ENCODE data around the gene MRPS34. TPM values are rescaled to one million over a fixed set of nuclear protein-coding genes. Genes with fewer than 3 reads are reported as not detected.
"Not testable (repeated sequence)": the region's sequence is repeated elsewhere in the genome, so short reads cannot be mapped to it uniquely, and the experiment has no call there.

The MRPS34 gene
- total RNA-seq, 4 donors from 2014 or later = 65.4 to 120 (median 90.0) TPM

DNA sequence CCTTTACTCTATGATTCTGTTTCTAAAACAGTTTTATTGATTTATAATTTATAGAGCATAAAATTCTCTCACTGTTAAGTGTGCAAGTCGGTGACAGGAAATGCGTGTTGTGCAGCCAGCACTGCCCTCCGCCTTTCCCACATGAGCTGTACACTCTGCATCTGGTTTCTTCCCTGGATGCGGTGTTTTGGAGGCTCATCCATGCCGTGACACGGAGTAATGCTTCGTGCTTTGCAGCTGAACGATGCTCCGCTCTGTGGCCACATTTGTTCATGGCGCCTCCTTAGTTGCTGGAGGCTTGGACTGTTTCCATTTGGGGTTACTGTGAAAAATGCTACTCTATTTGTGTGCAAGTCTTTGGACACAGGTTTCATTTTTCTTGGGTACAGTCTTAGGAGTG is 27.8 kb upstream of the MRPS34 start:
- no peaks in the 10 kb centered on the region for H3K27me3 ChIP-seq
- peak in 1 of 2 donors; percentile 21 for ATAC-seq
- H3K4me1 ChIP-seq = no peaks in the 10 kb centered on the region
- DNase-seq = no peak
- no peaks in the 10 kb centered on the region for H3K9me3 ChIP-seq
- in situ Hi-C loops (cut with MboI; ENCODE audit: low sequenced_read_pairs in 4 of 4) = no loop called here
- no peak for TF ChIP-seq POLR2A (IDR thresholded peaks at IDR 0.05)
- TF ChIP-seq, protein P1, sequence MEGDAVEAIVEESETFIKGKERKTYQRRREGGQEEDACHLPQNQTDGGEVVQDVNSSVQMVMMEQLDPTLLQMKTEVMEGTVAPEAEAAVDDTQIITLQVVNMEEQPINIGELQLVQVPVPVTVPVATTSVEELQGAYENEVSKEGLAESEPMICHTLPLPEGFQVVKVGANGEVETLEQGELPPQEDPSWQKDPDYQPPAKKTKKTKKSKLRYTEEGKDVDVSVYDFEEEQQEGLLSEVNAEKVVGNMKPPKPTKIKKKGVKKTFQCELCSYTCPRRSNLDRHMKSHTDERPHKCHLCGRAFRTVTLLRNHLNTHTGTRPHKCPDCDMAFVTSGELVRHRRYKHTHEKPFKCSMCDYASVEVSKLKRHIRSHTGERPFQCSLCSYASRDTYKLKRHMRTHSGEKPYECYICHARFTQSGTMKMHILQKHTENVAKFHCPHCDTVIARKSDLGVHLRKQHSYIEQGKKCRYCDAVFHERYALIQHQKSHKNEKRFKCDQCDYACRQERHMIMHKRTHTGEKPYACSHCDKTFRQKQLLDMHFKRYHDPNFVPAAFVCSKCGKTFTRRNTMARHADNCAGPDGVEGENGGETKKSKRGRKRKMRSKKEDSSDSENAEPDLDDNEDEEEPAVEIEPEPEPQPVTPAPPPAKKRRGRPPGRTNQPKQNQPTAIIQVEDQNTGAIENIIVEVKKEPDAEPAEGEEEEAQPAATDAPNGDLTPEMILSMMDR (IDR thresholded peaks at IDR 0.05 in 4 of 5, conservative IDR thresholded peaks at IDR 0.05 in 1 of 5) = no peak
- no peak overlapping the region for H3K4me3 ChIP-seq
- peaks cover 0 to 3% of the 10 kb centered on the region in 2 donors for H3K36me3 ChIP-seq
- intact Hi-C loops (cut with DNase I; ENCODE audit: low total_unique reads) = no loop called here
- H3K27ac ChIP-seq = no peak overlapping the region

DNA sequence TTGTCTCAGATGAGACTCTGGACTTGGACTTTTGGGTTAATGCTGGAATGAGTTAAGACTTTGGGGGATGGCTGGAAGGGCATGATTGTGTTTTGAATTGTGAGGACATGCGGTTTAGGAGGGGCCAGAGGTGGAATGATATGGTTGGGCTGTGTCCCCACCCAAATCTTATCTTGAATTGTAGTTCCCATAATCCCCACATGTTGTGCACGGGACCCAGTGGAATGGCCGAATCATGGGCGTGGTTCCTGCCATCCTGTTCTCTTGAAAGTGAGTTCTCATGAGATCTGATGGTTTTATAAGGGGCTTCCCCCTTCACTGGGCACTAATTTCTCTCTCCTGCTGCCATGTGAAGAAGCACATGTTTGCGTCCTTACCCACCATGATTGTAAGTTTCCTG is 26.3 kb upstream of the MRPS34 start:
- H3K27ac ChIP-seq; intact Hi-C loops (cut with DNase I; ENCODE audit: low total_unique reads); ATAC-seq: not testable (repeated sequence)

DNA sequence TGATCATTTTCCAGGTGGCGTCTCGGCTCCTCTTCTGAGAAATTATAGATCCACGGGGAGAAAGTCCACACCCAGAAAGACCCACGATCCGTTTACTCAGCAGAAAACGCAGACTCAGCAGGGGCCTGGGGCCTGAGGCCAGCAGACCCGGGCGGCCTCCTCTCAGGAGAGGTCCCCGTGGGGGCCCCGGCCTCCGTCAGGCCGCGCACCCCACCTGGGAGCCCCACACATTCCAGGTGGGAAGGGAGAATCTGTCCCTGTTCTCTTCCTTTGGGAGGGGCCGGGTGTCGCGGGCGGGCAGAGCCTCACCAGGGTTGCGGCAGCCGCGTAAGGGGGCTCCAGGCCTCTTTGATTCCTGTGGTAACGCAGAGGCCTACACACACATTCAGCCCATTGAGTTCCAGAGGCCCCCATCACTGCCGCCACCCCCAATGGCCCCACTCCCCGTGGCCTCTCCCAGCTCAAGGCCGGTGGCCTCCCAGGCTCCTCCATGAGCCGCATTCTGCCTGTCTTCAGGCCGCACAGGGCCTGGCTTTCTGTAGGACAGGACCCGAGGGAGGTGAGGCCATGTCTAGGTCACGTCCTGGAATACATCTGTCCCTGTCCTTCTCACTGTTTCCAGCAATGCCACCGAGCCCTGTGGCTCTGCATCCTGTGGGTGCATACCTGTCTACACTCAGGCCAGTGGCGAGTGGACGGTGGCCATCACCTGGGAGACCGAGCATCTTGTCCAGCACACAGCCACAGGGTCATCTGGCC is 22.2 kb upstream of the MRPS34 start:
- H3K4me3 ChIP-seq = no peak overlapping the region
- no peaks in the 10 kb centered on the region for H3K9me3 ChIP-seq
- H3K36me3 ChIP-seq = peaks cover 0 to 4% of the 10 kb centered on the region in 2 donors
- no peak overlapping the region for H3K27ac ChIP-seq
- intact Hi-C loops (cut with DNase I; ENCODE audit: low total_unique reads) (no loop called here), in situ Hi-C loops (cut with MboI; ENCODE audit: low sequenced_read_pairs in 4 of 4) (no loop called here)
- ATAC-seq (no peak), DNase-seq (peak in 1 of 2 donors; percentile 9)
- no peaks in the 10 kb centered on the region for H3K27me3 ChIP-seq
- no peaks in the 10 kb centered on the region for H3K4me1 ChIP-seq
- TF ChIP-seq POLR2A (IDR thresholded peaks at IDR 0.05) = no peak
- TF ChIP-seq, protein P1 (IDR thresholded peaks at IDR 0.05 in 4 of 5, conservative IDR thresholded peaks at IDR 0.05 in 1 of 5) = no peak

More for the DNA sequence above, 26.3 kb upstream of the MRPS34 start:
- H3K36me3 ChIP-seq; H3K4me3 ChIP-seq; H3K27me3 ChIP-seq; H3K9me3 ChIP-seq; DNase-seq; in situ Hi-C loops (cut with MboI; ENCODE audit: low sequenced_read_pairs in 4 of 4); H3K4me1 ChIP-seq: not testable (repeated sequence)

DNA sequence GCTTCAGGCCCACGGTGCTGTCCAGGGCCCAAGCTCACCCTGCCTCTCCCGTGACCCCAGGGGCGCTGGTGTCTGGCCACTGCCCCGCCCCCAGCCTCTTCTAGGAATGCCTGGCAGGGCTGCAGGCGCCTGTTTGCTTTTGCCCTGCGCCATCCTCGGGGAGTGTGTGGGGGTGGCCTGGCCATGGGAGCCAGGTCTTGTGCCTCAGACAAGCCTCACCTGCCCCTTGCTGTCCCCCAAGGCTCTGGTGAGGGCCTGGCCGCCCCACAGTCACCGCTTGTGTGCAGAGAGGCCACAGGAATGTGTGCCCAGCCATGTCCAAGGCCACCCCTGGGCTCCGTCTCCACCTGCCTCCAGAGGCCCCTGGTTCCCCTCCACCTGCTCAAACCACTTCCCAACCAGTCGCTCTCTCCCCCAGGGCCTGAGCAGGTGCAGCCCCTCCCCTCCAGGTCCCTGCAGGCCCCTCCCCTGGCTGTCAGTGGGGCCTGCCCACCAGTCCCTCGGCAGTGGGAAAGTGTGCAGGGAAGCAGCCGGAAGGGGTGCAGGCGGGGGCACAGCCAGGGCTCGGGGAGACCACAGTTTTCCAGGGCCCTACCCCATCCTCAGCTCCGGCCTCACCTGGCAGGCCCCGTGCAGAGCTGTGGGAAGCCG is 21.4 kb upstream of the MRPS34 start:
- DNase-seq = peak in 1 of 2 donors; percentile 10

More for the DNA sequence above, 21.4 kb upstream of the MRPS34 start:
- no peak for ATAC-seq
- no peak overlapping the region for H3K4me3 ChIP-seq
- TF ChIP-seq POLR2A (IDR thresholded peaks at IDR 0.05) = no peak
- TF ChIP-seq, protein P1 (IDR thresholded peaks at IDR 0.05 in 4 of 5, conservative IDR thresholded peaks at IDR 0.05 in 1 of 5) = no peak
- no peaks in the 10 kb centered on the region for H3K27me3 ChIP-seq
- peaks cover 0 to 4% of the 10 kb centered on the region in 2 donors for H3K36me3 ChIP-seq
- no peaks in the 10 kb centered on the region for H3K9me3 ChIP-seq
- in situ Hi-C loops (cut with MboI; ENCODE audit: low sequenced_read_pairs in 4 of 4) (no loop called here), intact Hi-C loops (cut with DNase I; ENCODE audit: low total_unique reads) (no loop called here)
- H3K27ac ChIP-seq = no peak overlapping the region
- no peaks in the 10 kb centered on the region for H3K4me1 ChIP-seq

Data from gastrocnemius medialis (tissue), 4 donors.